GM23338 (cell line): ENCODE data around the gene S100A5.

Source experiments
- EZH2 ChIP-seq: fragments of 200-600 bp; sonication (generic); IDR thresholded peaks from one replicate; pipeline ENCODE4 v1.8.0; 2017; ENCODE audit warnings: antibody characterized with exemption, mild to moderate bottlenecking, low read depth; ENCODE audit not compliant: unreplicated experiment
- EZH2phosphoT487 ChIP-seq: fragments of 200-600 bp; sonication (generic); IDR thresholded peaks from one replicate; pipeline ENCODE4 v1.8.1; 2018; ENCODE audit warnings: antibody characterized with exemption; ENCODE audit not compliant: unreplicated experiment
- POLR2AphosphoS5 ChIP-seq: IDR thresholded peaks from 2 replicates; pipeline ENCODE4 v1.6.1; 2016; ENCODE audit warnings: antibody characterized with exemption, low read depth
- TF ChIP-seq, protein P1 (sequence below), 2 experiments: fragments of 200-600 bp in 1 of 2; sonication (generic) in 1 of 2; conservative IDR thresholded peaks; 2 replicates each; pipeline versions ENCODE4 v1.5.1 to v1.6.1; 2016 to 2017; ENCODE audit warnings: antibody characterized with exemption in 2 of 2, low read depth in 2 of 2, mild to moderate bottlenecking in 2 of 2, moderate library complexity in 1 of 2
- TF ChIP-seq, protein P2 (sequence below): IDR thresholded peaks from one replicate; pipeline ENCODE4 v1.6.1; 2018; ENCODE audit warnings: antibody characterized with exemption; ENCODE audit not compliant: unreplicated experiment

DNA sequence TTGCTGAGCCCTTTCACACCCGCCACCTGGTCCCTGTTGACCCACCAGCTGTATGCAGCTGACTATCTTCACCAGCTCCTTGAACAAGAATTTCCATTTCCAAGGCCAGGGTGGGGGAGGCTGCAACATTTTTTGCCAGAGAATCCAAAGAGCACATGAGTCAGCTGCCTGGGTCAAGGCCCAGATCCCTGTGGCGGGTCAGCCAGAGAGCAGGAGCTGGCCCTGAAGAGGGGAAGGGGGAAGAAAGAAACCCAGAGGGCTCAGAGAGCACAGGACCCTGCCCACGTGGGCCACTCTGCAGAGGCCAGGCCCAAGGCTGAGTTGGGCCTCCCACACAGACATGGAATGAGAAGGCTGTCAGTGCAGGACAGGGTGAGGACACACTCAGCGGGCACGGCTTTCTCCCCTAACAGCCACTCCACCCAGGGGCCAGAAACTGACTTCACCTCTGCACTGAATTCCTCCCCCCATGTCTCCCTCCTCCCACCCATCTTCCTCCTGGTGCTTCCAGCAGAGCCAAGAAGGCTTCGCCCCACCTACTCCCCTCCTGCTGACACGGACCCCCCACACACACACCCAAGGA, 33.8 kb downstream of the S100A5 start:
- TF ChIP-seq POLR2AphosphoS5 (no peak), EZH2phosphoT487 (no peak), EZH2 (no peak)
- TF ChIP-seq, protein P1, sequence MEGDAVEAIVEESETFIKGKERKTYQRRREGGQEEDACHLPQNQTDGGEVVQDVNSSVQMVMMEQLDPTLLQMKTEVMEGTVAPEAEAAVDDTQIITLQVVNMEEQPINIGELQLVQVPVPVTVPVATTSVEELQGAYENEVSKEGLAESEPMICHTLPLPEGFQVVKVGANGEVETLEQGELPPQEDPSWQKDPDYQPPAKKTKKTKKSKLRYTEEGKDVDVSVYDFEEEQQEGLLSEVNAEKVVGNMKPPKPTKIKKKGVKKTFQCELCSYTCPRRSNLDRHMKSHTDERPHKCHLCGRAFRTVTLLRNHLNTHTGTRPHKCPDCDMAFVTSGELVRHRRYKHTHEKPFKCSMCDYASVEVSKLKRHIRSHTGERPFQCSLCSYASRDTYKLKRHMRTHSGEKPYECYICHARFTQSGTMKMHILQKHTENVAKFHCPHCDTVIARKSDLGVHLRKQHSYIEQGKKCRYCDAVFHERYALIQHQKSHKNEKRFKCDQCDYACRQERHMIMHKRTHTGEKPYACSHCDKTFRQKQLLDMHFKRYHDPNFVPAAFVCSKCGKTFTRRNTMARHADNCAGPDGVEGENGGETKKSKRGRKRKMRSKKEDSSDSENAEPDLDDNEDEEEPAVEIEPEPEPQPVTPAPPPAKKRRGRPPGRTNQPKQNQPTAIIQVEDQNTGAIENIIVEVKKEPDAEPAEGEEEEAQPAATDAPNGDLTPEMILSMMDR (conservative IDR thresholded peaks at IDR 0.05; ENCODE audit: low read depth in 2 of 2), result no peak
- TF ChIP-seq, protein P2, sequence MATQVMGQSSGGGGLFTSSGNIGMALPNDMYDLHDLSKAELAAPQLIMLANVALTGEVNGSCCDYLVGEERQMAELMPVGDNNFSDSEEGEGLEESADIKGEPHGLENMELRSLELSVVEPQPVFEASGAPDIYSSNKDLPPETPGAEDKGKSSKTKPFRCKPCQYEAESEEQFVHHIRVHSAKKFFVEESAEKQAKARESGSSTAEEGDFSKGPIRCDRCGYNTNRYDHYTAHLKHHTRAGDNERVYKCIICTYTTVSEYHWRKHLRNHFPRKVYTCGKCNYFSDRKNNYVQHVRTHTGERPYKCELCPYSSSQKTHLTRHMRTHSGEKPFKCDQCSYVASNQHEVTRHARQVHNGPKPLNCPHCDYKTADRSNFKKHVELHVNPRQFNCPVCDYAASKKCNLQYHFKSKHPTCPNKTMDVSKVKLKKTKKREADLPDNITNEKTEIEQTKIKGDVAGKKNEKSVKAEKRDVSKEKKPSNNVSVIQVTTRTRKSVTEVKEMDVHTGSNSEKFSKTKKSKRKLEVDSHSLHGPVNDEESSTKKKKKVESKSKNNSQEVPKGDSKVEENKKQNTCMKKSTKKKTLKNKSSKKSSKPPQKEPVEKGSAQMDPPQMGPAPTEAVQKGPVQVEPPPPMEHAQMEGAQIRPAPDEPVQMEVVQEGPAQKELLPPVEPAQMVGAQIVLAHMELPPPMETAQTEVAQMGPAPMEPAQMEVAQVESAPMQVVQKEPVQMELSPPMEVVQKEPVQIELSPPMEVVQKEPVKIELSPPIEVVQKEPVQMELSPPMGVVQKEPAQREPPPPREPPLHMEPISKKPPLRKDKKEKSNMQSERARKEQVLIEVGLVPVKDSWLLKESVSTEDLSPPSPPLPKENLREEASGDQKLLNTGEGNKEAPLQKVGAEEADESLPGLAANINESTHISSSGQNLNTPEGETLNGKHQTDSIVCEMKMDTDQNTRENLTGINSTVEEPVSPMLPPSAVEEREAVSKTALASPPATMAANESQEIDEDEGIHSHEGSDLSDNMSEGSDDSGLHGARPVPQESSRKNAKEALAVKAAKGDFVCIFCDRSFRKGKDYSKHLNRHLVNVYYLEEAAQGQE, result no peak
